HG03060 (cell line): ENCODE results near the gene ITIH5.

Experiments used
- ATAC-seq: cut with Tn5 transposase; IDR thresholded peaks from one replicate; pipeline ENCODE4 v1.9.1; 2021; ENCODE audit warnings: low read depth, moderate number of reproducible peaks; ENCODE audit not compliant: unreplicated experiment

ITIH5 gene

GRCh38 chr10:7635408-7636125 is 31.2 kb downstream of the ITIH5 start:
- ATAC-seq = no peak

GRCh38 chr10:7634142-7634894 is 32.4 kb downstream of the ITIH5 start:
- ATAC-seq = no peak

- no peak for ATAC-seq
Measured at GRCh38 chr10:7626283-7626682, 40.5 kb downstream of the ITIH5 start.

- ATAC-seq = no peak
Measured at GRCh38 chr10:7625836-7626235, 40.9 kb downstream of the ITIH5 start.

- no peak for ATAC-seq
Measured at GRCh38 chr10:7625009-7625408, 41.8 kb downstream of the ITIH5 start.

- ATAC-seq = no peak
Measured at GRCh38 chr10:7622969-7623368, 43.8 kb downstream of the ITIH5 start.

- no peak for ATAC-seq
Measured at GRCh38 chr10:7618461-7618860, 48.3 kb downstream of the ITIH5 start.

- no peak for ATAC-seq
Measured at GRCh38 chr10:7611909-7612308, 54.9 kb downstream of the ITIH5 start.

GRCh38 chr10:7610651-7611389 is 55.9 kb downstream of the ITIH5 start:
- no peak for ATAC-seq

GRCh38 chr10:7610026-7610425 is 56.7 kb downstream of the ITIH5 start:
- no peak for ATAC-seq

- ATAC-seq = no peak
Measured at GRCh38 chr10:7609556-7609955, 57.2 kb downstream of the ITIH5 start.

GRCh38 chr10:7608001-7608400 is 58.8 kb downstream of the ITIH5 start:
- no peak for ATAC-seq

- no peak for ATAC-seq
Measured at GRCh38 chr10:7606951-7607404, 59.8 kb downstream of the ITIH5 start.

- no peak for ATAC-seq
Measured at GRCh38 chr10:7605565-7606295, 61.0 kb downstream of the ITIH5 start.

- ATAC-seq = no peak
Measured at GRCh38 chr10:7601023-7601656, 65.6 kb downstream of the ITIH5 start.

GRCh38 chr10:7598771-7599170 is 68.0 kb downstream of the ITIH5 start:
- ATAC-seq = no peak

- no peak for ATAC-seq
Measured at GRCh38 chr10:7596356-7596755, 70.4 kb downstream of the ITIH5 start.

- ATAC-seq = no peak
Measured at GRCh38 chr10:7593905-7594304, 72.9 kb downstream of the ITIH5 start.

- no peak for ATAC-seq
Measured at GRCh38 chr10:7593063-7593462, 73.7 kb downstream of the ITIH5 start.

- no peak for ATAC-seq
Measured at GRCh38 chr10:7592627-7593026, 74.1 kb downstream of the ITIH5 start.
